AG08396 (cell line): ENCODE data around the gene LANCL3.

Experiments
- DNase-seq: peaks from one replicate; pipeline ENCODE4 v3.0.0; 2012; ENCODE audit warnings: low spot score, mixed read lengths

Gene LANCL3

DNA sequence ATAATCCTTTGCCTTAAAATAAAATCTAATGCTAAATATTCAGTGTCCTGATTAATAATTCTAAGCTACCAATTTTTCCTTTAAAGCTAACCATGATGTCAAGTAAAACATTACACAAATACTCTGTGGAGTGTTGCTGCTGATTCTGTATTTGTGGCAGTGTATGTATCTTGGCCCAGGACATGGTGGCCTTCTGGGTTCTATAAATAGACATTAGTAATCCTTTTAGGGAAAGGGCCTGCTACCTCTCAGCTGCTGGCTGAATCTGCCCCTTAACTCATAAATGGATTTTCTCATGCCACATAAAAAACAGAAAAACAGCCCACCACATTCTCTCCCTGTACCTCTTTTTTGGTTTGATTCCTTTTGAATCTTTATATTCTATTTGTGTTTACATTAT lies 113.0 kb downstream of the LANCL3 start:
- DNase-seq = no peak

DNA sequence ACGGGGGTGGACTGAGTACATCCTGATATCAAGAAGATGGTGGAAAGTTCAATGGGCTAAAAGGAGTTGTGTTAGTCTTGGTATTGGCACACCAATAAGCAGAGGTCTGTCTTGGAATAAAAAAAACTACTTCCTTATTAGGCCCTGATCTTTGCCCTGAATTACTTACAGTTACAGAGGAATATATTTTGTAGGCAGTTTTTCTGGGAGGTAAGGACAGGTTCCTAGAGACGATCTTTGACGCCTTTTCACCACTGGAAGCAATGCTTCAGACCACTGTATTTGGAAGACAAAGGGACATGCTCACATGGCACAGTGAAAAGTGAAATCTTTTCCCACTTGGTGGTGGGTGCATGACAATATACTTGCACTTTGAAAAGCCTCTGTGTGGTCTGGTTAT lies 113.5 kb downstream of the LANCL3 start:
- no peak for DNase-seq

DNA sequence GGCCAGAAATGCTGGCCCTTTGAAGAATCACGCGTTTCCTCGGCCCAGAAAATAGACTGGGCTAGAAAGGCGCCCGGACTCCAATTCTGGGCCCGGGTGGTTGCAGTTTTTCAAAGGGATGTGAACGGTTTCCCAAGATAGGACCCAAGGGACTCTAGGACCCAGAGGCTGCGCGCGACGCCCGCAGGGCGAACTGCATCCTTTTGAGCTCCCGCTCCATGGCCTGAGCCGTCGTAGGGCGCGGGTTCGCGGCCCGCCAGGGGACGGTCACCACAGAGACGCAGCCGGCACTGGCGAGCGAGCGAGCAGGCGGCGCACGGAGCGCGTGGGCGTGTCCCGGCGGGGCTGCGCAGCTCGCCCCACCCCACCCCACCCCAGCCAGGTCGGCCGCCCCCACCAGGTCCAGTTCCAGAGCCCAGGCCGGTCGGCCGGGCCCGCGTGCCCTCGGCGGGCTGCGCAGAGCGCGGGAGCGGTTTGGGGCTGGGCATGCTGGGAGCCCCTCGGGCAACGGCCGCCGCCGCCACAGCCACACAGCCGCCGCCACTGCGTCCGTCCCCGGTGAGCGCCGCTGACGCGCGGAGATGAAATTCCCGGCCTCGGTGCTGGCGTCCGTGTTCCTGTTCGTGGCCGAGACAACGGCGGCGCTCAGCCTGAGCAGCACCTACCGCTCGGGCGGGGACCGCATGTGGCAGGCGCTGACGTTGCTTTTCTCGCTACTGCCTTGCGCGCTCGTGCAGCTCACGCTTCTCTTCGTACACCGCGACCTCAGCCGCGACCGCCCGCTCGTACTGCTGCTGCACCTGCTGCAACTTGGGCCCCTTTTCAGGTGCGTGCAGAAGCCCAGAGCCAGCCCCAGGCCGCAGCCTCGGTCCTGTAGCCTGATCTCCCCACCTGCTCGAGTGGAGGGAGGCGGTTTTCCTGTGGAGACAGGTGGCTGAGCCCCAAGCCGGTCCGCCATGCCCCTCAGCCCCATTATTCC lies 114.2 kb downstream of the LANCL3 start, which contains the start of gene XK:
Gene XK, plus strand, starts transcription at position 411 of the 979 bp plus-strand sequence. Its CDS starts 171 bp downstream, at position 582.
- peak; percentile 36 for DNase-seq

DNA sequence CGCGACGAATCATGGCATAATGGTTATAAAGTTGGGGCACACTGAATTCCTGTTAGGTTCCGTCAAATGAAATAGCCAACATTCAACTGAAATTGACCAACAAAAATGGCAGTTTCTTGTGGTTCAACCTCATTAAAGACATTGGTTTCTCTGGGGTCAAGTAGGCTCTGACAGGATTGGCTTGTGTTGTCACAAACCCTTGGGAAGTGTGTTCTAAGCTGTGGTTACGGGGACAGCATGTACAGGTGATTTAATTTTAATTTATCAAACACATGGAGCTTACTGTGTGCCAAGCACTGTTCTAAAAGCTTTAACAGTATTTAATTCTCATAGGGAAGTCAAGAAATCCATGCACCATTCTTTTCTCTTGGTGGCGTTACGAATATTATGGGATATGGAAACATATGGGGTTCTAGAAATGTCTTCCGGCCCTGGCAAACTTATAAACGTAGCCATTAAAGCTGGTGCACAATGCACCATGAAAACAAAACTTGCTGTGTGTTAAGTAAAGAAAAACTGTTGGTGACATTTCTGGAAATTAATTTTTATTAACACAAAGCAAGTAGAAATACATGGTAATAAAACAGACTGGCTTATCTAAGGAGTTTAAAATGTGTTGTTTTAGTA lies 115.0 kb downstream of the LANCL3 start:
- no peak for DNase-seq

DNA sequence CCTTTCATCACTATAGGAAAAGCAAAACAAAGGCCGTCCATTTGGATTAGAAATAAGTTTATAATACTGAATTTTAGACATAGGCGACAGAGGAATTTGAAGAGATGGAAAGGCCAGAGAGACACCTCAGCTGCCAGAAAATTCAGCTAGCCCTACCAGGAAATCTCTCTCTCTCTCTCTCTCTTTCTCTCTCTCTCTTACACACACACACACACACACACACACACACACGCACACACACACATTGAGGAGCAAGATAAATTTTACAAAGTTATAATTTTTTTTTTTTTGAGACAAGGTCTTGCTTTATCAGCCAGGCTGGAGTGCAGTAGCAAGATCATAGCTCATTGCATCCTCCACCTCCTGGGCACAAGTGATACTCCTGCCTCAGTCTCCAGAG lies 115.5 kb downstream of the LANCL3 start:
- DNase-seq = no peak

DNA sequence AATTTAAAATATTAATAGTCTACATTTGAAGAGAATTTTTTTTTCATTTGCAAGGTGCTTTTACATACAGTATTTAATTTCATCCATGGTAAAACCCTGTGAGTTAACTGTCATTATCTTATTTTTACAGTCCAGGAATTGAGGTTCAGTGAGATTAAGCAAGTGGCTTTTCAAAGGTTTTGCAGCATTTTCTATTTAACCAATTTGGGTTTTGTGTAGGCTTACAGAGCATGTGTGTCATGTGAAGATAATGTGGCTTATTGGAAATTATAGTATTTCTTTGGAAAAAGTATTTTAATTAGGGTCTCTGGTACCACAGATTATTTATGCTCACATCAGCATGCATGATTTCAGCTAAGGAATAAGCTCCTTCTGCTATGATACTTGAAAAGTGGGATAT lies 118.7 kb downstream of the LANCL3 start:
- no peak for DNase-seq

DNA sequence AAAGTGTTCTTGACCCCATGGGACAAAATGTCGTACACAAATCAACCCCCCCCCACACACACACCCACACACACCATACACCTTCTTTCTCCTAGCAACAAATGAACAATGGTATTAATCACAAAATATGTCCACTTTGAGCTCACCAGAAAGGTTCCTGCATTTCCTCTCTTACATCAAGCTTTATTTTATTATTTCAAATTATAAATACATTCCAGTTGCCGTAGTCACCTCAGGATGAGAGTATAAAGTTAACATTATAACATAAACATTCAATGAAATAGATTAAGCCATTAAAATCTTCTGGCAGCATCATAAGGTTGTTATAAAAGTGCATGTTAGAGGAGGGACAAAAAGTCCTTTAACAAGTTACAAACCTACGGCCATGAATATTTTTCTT lies 121.5 kb downstream of the LANCL3 start:
- no peak for DNase-seq

DNA sequence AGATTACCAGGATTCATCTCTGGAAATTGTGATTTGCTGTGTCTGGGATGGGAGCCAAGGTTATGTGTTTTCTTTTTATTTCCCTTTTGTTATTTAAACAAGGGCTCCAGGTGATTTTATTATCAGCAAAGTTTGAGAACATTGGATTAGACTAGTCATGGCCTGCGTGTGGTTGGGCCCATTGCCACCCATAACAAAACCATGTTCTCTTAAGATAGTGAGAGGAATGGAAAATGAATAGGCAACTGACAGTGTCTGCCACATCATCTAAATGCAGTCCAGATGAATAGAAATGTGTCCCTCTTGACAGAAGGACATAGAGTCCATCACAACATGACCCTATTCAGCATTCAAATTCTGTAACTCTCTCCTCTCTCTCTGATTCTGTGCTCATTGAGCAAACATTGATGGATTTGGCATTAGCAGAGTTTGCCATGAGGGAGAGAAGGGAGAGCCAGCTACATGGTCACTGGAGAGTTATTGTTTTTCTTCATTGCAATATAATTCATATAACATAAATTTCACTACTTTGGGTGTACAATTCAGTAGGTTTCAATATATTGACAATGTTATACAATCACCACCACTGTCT lies 125.8 kb downstream of the LANCL3 start:
- no peak for DNase-seq

DNA sequence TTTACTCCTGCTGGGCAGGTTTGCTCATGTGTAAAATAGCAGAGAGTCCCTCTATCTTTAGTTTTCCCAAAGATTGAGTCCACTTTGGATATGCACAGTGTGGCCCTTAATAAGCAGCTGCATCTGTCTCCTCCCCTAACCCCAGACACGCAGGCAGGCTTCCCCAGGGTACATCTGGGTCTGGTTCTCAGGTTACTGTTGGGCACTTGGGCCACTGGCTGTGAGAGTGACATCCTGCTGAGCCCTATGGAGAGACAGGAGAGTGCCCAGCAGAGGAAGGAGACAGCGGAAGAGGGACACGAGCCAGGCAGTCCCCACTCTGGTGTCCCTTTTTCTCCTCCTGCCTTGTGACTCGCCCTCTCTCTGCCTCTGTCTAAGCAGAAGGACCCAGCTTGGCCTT lies 130.1 kb downstream of the LANCL3 start:
- no peak for DNase-seq

DNA sequence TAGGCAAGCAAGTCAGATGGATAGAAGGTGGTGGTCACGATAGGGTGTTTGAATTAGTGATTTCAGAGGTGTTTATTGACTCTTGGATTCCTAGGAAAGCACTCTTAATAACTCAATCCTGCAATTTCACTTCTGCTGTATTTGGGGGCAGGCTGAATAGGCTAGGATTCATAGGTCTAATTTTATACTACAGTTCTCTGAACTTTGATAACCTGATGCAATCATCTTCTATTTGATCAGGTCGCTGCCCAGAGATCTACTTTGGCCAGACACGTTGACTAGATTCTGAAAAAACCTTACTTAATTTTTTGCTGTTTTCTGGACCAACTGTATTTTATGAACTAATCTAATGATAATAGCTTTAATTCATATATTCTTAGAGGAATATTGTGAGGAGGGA lies 140.5 kb downstream of the LANCL3 start:
- no peak for DNase-seq

DNA sequence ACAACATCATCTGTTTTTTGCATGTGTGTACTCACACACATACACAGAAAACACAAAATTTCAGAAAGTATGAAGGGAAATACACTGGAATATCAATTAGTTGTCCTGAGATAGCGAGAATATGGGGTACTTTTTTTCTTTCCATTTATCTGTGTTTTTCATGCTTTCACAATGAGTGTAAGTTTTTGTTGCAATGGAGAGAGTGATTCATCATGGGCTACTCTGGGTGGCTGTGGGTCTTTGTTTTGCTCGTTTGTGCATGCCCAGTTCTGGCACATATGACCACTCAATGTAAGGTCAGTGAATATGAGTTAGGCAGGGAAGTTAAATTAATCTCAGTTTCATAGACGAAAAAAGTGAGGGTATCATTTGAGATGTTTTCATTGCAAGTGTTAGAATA lies 141.0 kb downstream of the LANCL3 start:
- peak; percentile 14 for DNase-seq

DNA sequence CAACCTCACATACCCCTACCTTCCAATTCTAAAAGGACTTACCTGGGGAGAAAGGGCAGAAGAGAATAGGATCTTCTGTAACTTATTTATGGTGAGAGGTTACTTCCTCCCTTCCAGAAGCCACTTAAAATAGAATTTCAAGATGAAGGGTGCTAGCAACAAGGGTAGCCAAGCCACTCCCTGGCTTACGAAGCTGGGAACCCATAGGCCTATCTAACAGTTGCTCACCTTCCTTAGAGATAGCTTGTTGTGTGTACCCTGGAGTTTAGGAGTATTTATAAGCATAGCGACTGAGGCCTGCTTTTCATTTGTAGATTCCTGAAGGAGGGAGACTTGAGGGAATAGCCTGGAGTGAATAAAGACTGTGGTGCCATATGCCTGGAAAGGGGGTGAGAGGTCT lies 143.0 kb downstream of the LANCL3 start:
- no peak for DNase-seq

DNA sequence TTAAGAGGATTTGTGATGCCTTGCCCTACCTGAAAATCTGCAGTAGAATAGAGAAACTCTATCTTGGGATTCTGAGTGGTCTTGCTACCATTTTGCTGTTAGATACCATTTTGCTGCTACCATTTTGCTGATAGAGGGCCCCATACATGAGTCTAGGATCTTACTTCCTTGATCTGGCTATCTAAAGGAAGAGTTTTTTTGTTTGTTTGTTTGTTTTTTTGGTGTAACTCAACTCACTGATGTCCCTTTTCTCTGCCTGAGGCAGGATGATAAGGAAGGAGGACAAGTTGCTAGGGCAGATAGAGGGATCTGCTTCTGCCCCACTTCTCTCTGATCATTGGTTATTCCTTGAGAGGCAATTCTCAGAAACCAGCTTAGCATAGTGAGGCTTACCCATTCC lies 145.1 kb downstream of the LANCL3 start:
- DNase-seq = no peak

DNA sequence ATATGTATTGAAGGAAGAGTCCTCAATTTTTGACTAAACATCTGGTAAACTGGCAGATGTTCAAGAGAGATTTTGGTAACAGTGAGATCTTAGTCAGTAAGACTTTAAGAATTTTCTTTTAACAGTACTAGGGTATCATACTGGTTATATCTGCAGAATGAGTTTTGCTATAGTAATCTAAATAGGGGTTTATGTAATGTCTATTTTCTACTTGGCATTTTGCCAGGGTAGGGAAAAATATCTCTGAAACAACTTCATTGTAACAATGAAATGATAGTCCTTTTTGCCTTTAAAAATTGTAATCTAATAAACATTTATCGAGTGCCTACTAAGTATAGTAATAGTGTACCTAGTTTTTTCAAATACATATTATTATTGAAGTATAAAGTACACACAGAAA lies 146.2 kb downstream of the LANCL3 start:
- DNase-seq = no peak

DNA sequence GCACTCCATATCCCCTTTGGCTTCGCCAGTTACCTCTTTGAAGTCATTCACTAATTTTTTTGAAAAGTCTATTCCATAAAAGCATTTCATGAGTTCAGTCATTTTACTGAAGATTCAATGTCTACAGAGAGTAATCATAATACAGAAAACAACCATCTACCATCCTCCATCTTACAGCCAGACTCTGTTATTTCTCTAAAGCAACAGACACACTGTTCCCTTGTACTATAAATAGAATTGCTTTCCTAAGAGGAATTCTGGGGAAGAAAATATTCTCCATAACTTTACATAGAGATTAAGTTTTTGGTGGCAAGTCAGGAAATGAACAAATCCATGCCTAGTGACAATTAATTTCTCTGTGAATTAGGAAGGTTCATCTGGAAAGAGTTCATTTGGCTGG lies 151.1 kb downstream of the LANCL3 start:
- no peak for DNase-seq

DNA sequence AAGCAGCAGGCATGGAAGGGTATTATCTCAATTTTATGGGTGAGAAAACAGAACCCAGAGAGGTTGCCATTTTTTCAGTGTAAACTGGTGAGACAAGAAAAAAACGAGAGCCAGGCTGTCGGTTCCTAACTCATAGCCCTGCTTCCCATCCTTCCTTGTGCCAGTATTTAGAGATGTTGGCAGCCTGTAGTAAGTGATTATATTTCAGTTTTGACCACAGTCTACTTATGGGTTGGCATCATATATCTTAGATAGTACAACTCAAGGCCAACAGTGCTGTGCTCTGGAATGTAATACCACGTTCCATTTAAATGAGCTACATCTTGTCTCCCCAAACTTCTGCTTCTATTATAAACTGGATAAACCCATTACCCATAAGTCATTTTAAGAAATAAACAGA lies 154.9 kb downstream of the LANCL3 start:
- no peak for DNase-seq
